Upper lobe of left lung (tissue), 4 donors: ENCODE measurements around the gene COL19A1.

ENCODE experiments used
- CTCF ChIP-seq, 6 experiments: fragments of 450-650 bp in 4 of 6; fragments of 200-600 bp in 2 of 6; sonication (generic) in 2 of 6; IDR thresholded peaks; one replicate each; pipeline ENCODE4 v1.5.1; 2016 to 2019; ENCODE audit warnings: antibody characterized with exemption in 6 of 6
- EP300 ChIP-seq, 4 donors: sonication (generic); formaldehyde crosslinking; IDR thresholded peaks; one replicate each; pipeline ENCODE4 v1.5.1; 2017; ENCODE audit warnings: antibody characterized with exemption in 4 of 4, control low read depth in 2 of 4
- POLR2A ChIP-seq, 4 donors: fragments of 450-650 bp; IDR thresholded peaks; one replicate each; pipeline ENCODE4 v1.5.1; 2016 to 2017; ENCODE audit warnings: antibody characterized with exemption in 4 of 4, mild to moderate bottlenecking in 2 of 4

GRCh38 chr6:69819138-69819537 is 47.2 kb upstream of the COL19A1 start:
- TF ChIP-seq CTCF (IDR thresholded peaks at IDR 0.05) (no peak), EP300 (IDR thresholded peaks at IDR 0.05) (no peak), POLR2A (IDR thresholded peaks at IDR 0.05) (no peak)
